GM23338 (cell line): Measurements from ENCODE around the gene TMEM87B.

Experiments
- CREB1 ChIP-seq: fragments of 250-450 bp; sonication (Bioruptor Pico); IDR thresholded peaks from 2 replicates; pipeline ENCODE4 v1.5.0; 2020; ENCODE audit warnings: low read depth, mild to moderate bottlenecking, moderate library complexity
- ETS1 ChIP-seq: IDR thresholded peaks from 2 replicates; pipeline ENCODE4 v1.6.1; 2016; ENCODE audit warnings: antibody characterized with exemption
- EZH2 ChIP-seq: fragments of 200-600 bp; sonication (generic); IDR thresholded peaks from one replicate; pipeline ENCODE4 v1.8.0; 2017; ENCODE audit warnings: antibody characterized with exemption, mild to moderate bottlenecking, low read depth; ENCODE audit not compliant: unreplicated experiment
- EZH2phosphoT487 ChIP-seq: fragments of 200-600 bp; sonication (generic); IDR thresholded peaks from one replicate; pipeline ENCODE4 v1.8.1; 2018; ENCODE audit warnings: antibody characterized with exemption; ENCODE audit not compliant: unreplicated experiment
- JUNB ChIP-seq: IDR thresholded peaks from one replicate; pipeline ENCODE4 v1.6.1; 2016; ENCODE audit warnings: antibody characterized with exemption; ENCODE audit not compliant: unreplicated experiment
- NANOG ChIP-seq: IDR thresholded peaks from 2 replicates; pipeline ENCODE4 v1.6.1; 2016; ENCODE audit warnings: antibody characterized with exemption, borderline replicate concordance
- POLR2AphosphoS5 ChIP-seq: IDR thresholded peaks from 2 replicates; pipeline ENCODE4 v1.6.1; 2016; ENCODE audit warnings: antibody characterized with exemption, low read depth
- STAT1 ChIP-seq: IDR thresholded peaks from one replicate; pipeline ENCODE4 v1.6.1; 2016; ENCODE audit warnings: antibody characterized with exemption; ENCODE audit not compliant: unreplicated experiment
- ZNF114 ChIP-seq: fragments of 250-450 bp; sonication (Bioruptor Pico); IDR thresholded peaks from 2 replicates; pipeline ENCODE4 v1.5.0; 2020; ENCODE audit warnings: mild to moderate bottlenecking, moderate library complexity
- ZNF331 ChIP-seq: fragments of 250-450 bp; sonication (Bioruptor Pico); IDR thresholded peaks from 2 replicates; pipeline ENCODE4 v1.5.0; 2020; ENCODE audit warnings: low read depth, mild to moderate bottlenecking, moderate library complexity
- TF ChIP-seq, protein P1 (sequence below): IDR thresholded peaks from one replicate; pipeline ENCODE4 v1.6.1; 2018; ENCODE audit warnings: antibody characterized with exemption; ENCODE audit not compliant: unreplicated experiment
- TF ChIP-seq, protein P2 (sequence below), 2 experiments: fragments of 200-600 bp in 1 of 2; sonication (generic) in 1 of 2; conservative IDR thresholded peaks; 2 replicates each; pipeline versions ENCODE4 v1.5.1 to v1.6.1; 2016 to 2017; ENCODE audit warnings: antibody characterized with exemption in 2 of 2, low read depth in 2 of 2, mild to moderate bottlenecking in 2 of 2, moderate library complexity in 1 of 2

DNA sequence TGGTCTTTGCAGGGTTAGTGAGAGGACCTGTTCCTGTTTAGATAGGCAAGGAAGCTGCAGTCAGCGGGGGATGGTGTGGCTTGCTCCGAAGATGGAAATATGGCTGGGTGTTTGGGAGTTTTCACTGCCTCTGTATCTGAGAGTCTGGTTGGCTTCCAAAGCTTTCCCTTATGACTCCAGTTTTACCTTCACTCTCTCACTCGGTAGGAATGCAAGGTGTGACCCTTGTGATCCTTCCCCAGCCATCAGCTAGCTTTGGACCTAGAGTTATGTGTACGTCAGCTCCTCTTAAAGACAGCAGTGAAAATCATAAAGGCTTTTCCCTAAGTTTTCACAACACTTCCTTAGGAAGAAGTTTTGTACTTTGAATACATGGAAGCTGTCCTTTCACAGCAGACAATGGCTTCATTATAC, 35.5 kb upstream of the TMEM87B start:
- TF ChIP-seq POLR2AphosphoS5 (no peak), EZH2 (no peak), EZH2phosphoT487 (no peak), STAT1 (no peak), NANOG (no peak), JUNB (no peak), ZNF331 (CRISPR knock-in tag) (no peak), ETS1 (no peak), CREB1 (CRISPR knock-in tag) (no peak), ZNF114 (CRISPR knock-in tag) (no peak)
- TF ChIP-seq, protein P1, sequence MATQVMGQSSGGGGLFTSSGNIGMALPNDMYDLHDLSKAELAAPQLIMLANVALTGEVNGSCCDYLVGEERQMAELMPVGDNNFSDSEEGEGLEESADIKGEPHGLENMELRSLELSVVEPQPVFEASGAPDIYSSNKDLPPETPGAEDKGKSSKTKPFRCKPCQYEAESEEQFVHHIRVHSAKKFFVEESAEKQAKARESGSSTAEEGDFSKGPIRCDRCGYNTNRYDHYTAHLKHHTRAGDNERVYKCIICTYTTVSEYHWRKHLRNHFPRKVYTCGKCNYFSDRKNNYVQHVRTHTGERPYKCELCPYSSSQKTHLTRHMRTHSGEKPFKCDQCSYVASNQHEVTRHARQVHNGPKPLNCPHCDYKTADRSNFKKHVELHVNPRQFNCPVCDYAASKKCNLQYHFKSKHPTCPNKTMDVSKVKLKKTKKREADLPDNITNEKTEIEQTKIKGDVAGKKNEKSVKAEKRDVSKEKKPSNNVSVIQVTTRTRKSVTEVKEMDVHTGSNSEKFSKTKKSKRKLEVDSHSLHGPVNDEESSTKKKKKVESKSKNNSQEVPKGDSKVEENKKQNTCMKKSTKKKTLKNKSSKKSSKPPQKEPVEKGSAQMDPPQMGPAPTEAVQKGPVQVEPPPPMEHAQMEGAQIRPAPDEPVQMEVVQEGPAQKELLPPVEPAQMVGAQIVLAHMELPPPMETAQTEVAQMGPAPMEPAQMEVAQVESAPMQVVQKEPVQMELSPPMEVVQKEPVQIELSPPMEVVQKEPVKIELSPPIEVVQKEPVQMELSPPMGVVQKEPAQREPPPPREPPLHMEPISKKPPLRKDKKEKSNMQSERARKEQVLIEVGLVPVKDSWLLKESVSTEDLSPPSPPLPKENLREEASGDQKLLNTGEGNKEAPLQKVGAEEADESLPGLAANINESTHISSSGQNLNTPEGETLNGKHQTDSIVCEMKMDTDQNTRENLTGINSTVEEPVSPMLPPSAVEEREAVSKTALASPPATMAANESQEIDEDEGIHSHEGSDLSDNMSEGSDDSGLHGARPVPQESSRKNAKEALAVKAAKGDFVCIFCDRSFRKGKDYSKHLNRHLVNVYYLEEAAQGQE = no peak
- TF ChIP-seq, protein P2, sequence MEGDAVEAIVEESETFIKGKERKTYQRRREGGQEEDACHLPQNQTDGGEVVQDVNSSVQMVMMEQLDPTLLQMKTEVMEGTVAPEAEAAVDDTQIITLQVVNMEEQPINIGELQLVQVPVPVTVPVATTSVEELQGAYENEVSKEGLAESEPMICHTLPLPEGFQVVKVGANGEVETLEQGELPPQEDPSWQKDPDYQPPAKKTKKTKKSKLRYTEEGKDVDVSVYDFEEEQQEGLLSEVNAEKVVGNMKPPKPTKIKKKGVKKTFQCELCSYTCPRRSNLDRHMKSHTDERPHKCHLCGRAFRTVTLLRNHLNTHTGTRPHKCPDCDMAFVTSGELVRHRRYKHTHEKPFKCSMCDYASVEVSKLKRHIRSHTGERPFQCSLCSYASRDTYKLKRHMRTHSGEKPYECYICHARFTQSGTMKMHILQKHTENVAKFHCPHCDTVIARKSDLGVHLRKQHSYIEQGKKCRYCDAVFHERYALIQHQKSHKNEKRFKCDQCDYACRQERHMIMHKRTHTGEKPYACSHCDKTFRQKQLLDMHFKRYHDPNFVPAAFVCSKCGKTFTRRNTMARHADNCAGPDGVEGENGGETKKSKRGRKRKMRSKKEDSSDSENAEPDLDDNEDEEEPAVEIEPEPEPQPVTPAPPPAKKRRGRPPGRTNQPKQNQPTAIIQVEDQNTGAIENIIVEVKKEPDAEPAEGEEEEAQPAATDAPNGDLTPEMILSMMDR (conservative IDR thresholded peaks at IDR 0.05; ENCODE audit: low read depth in 2 of 2) = no peak
